Fibroblast of the aortic adventitia (primary cell): Measurements from ENCODE around the gene TNFRSF1A. TPM values are rescaled to one million over a fixed set of nuclear protein-coding genes. Genes with fewer than 3 reads are reported as not detected.

Source experiments
- DNase-seq: peaks from one replicate; pipeline ENCODE4 v3.0.0-alpha.2; 2010; ENCODE audit warnings: low read depth
- H3K4me3 ChIP-seq: 2 replicates; pipeline ENCODE4 v1.5.1; 2011; ENCODE audit warnings: low read depth, mild to moderate bottlenecking, control low read depth, low read length, moderate library complexity
- CTCF ChIP-seq: IDR thresholded peaks from 2 replicates; pipeline ENCODE4 v1.5.1; 2011; ENCODE audit warnings: mild to moderate bottlenecking, low read length, control low read depth, inconsistent platforms; ENCODE audit not compliant: insufficient read depth
- total RNA-seq: library from RNA; depleted of rRNA; stranded (reverse); fragments of >200 nt; gene quantifications from 2 replicates; pipeline ENCODE4 v1.2.3, GENCODE V29; 2012; ENCODE audit warnings: low replicate concordance

TNFRSF1A gene
- total RNA-seq, 1 donor, result 207 TPM

- H3K4me3 ChIP-seq, result no peak overlapping the region
- no peak for DNase-seq
- no peak for TF ChIP-seq CTCF
These were observed 29.9 kb downstream of the TNFRSF1A start for GRCh38 chr12:6311822-6312528.

- H3K4me3 ChIP-seq, result no peak overlapping the region
- no peak for DNase-seq
- TF ChIP-seq CTCF, result no peak
These were observed 30.9 kb downstream of the TNFRSF1A start for GRCh38 chr12:6310771-6311610.

GRCh38 chr12:6307529-6307928, 34.3 kb downstream of the TNFRSF1A start:
- no peak for TF ChIP-seq CTCF
- no peak for DNase-seq
- no peak overlapping the region for H3K4me3 ChIP-seq

GRCh38 chr12:6306599-6307220, 35.2 kb downstream of the TNFRSF1A start:
- TF ChIP-seq CTCF, result no peak
- no peak overlapping the region for H3K4me3 ChIP-seq
- DNase-seq, result no peak

- no peak for DNase-seq
- no peak for TF ChIP-seq CTCF
- no peak overlapping the region for H3K4me3 ChIP-seq
These were observed 35.7 kb downstream of the TNFRSF1A start for GRCh38 chr12:6306151-6306550.

- H3K4me3 ChIP-seq, result no peak overlapping the region
- no peak for TF ChIP-seq CTCF
- DNase-seq, result no peak
These were observed 38.8 kb downstream of the TNFRSF1A start for GRCh38 chr12:6303071-6303470.
